ENCODE measurements around the gene CCDC85C. TPM values are rescaled to one million over a fixed set of nuclear protein-coding genes. Genes with fewer than 3 reads are reported as not detected.

The CCDC85C gene
- polyA plus RNA-seq, 1 of the 3 experiments (the other 2 are of a cell fraction), result 9.6 TPM

DNA sequence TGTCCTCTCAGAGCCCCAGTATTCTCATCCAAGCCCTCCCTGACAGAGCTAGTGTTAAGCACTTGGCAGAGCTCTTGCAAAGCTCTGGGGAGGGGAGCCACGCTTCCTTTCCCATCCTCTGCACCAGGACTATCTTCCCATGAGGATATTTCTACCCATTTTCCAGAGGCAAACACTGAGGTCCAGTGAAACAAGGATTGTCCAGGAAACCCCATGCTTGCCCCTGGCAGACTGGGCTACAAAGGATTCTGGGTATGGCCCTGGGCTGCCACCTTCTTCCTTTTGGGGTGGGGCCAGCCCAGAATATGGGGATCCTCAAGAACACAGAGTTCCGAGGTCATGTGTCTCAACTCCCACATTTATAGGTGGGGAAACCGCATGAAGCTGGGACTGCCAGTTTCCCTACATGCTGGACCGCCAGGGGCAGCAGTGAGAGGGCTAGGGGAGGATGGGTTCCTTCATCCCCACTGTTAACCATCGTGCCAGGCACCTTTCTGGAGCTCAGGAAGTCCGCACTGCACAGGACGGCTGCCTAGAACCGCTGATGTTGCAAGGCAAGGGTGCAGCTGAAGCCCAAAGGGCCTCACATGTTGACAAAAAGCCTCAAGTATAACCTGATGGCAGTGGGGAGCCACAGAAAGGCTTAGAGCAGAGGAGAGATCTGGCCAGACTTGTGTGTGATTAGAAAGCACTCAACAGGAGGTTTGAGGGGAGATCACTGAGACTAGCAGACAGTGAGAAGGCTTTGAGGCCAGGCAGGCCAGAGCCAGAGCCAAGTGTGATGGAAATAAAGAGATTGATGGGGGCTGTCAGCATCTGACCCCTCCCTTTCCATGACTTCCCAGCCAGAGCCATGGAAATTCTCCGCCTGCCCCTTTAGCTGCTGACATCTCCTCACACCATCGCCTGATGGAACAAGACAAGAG is 5.5 kb upstream of the CCDC85C start:
- H3K4me1 ChIP-seq (ENCODE audit: control insufficient read depth in 1 of 2, insufficient read depth in 2 of 2, low read depth in 1 of 2, low read length in 1 of 2), result peaks cover 5 to 21% of the 10 kb centered on the region in 2 experiments; a peak in 2 of 4 replicates
- H3K27ac ChIP-seq (ENCODE audit: low read depth in 2 of 2, low read length in 1 of 2), result no peak overlapping the region
- no peak for TF ChIP-seq MXI1 (IDR thresholded peaks at IDR 0.05; ENCODE audit: low read depth, low read length)
- H3K9me3 ChIP-seq, result no peaks in the 10 kb centered on the region
- no peak for DNase-seq
- no peak overlapping the region for H3K4me3 ChIP-seq (ENCODE audit: low read depth in 2 of 2, low read length in 1 of 2)
- H4K20me1 ChIP-seq (ENCODE audit: insufficient read depth), result no peaks in the 10 kb centered on the region
- CTCF ChIA-PET, result interaction anchor here (1.1 to 1.4 kb wide), 3 partner anchors 11 to 92 kb away, joined by 3 to 5 read pairs (median 5); no protein-coding TSS in a partner anchor
- no peaks in the 10 kb centered on the region for H3K36me3 ChIP-seq (replicated peaks in 1 of 2; ENCODE audit: control insufficient read depth in 1 of 2, insufficient read depth in 2 of 2, low read length in 1 of 2)
- H3F3A ChIP-seq (replicated peaks; ENCODE audit: insufficient read depth), result no peaks in the 10 kb centered on the region
- no peak overlapping the region for H2AFZ ChIP-seq (ENCODE audit: low read depth)
- no peaks in the 10 kb centered on the region for H3K27me3 ChIP-seq (ENCODE audit: insufficient read depth)
- no peak overlapping the region for H3K4me2 ChIP-seq
- WGBS (ENCODE audit: low lambda C conversion rate), result 67% methylated on average over 9 of the region's 10 CpGs
- POLR2A ChIA-PET, result no interaction called here
- H3K9me2 ChIP-seq, result no peaks in the 10 kb centered on the region
- no peaks in the 10 kb centered on the region for H3K79me2 ChIP-seq (ENCODE audit: insufficient read depth)
- H3K9ac ChIP-seq, result no peak overlapping the region

DNA sequence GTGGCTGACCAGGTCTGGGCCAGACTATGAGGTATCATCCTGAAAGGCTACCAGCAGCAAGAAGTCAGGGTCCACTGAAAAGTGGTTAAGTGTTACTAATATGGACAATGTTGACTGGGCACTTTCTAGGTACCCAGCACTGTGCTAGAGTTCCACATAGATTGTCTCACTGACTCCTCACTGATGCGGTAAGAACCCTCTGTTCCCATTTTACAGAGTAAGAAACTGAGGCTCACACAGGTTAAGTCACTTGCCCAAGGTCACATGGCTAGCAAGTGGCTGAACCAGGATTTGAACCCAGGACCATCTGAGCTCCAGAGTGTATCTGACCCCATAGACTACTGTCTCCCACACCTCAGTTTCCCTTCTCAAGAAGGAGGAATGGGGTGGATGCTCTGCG is 4.6 kb upstream of the CCDC85C start:
- Histone ChIP-seq H3K4me3 (ENCODE audit: low read depth in 2 of 2, low read length in 1 of 2) (no peak overlapping the region), H3K4me1 (ENCODE audit: control insufficient read depth in 1 of 2, insufficient read depth in 2 of 2, low read depth in 1 of 2, low read length in 1 of 2) (peaks cover 5 to 22% of the 10 kb centered on the region in 2 experiments; a peak in 2 of 4 replicates), H4K20me1 (ENCODE audit: insufficient read depth) (no peaks in the 10 kb centered on the region), H3K79me2 (ENCODE audit: insufficient read depth) (peaks cover 1% of the 10 kb centered on the region; the same call in 1 of the 2 replicates), H3F3A (replicated peaks; ENCODE audit: insufficient read depth) (no peaks in the 10 kb centered on the region), H3K4me2 (no peak overlapping the region), H2AFZ (ENCODE audit: low read depth) (no peak overlapping the region), H3K36me3 (replicated peaks in 1 of 2; ENCODE audit: control insufficient read depth in 1 of 2, insufficient read depth in 2 of 2, low read length in 1 of 2) (no peaks in the 10 kb centered on the region), H3K9me3 (no peaks in the 10 kb centered on the region), H3K9ac (no peak overlapping the region), H3K27me3 (ENCODE audit: insufficient read depth) (no peaks in the 10 kb centered on the region), H3K27ac (ENCODE audit: low read depth in 2 of 2, low read length in 1 of 2) (no peak overlapping the region), H3K9me2 (no peaks in the 10 kb centered on the region)
- DNase-seq, result no peak
- CTCF ChIA-PET, result interaction anchor here (1.2 to 1.4 kb wide), 3 partner anchors 9 to 63 kb away, joined by 3 read pairs; no protein-coding TSS in a partner anchor
- POLR2A ChIA-PET, result no interaction called here
- WGBS (ENCODE audit: low lambda C conversion rate), result 89% methylated on average over 2 of the region's 2 CpGs
- no peak for TF ChIP-seq POLR2AphosphoS5 (IDR thresholded peaks at IDR 0.05; ENCODE audit: low read depth, low read length)
- no peak for TF ChIP-seq NRF1 (IDR thresholded peaks at IDR 0.05; ENCODE audit: low read depth, low read length)
- TF ChIP-seq, protein P1, sequence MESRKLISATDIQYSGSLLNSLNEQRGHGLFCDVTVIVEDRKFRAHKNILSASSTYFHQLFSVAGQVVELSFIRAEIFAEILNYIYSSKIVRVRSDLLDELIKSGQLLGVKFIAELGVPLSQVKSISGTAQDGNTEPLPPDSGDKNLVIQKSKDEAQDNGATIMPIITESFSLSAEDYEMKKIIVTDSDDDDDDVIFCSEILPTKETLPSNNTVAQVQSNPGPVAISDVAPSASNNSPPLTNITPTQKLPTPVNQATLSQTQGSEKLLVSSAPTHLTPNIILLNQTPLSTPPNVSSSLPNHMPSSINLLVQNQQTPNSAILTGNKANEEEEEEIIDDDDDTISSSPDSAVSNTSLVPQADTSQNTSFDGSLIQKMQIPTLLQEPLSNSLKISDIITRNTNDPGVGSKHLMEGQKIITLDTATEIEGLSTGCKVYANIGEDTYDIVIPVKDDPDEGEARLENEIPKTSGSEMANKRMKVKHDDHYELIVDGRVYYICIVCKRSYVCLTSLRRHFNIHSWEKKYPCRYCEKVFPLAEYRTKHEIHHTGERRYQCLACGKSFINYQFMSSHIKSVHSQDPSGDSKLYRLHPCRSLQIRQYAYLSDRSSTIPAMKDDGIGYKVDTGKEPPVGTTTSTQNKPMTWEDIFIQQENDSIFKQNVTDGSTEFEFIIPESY (IDR thresholded peaks at IDR 0.05; ENCODE audit: borderline replicate concordance, low read depth), result no peak
- no peak for TF ChIP-seq TAF1 (IDR thresholded peaks at IDR 0.05; ENCODE audit: borderline replicate concordance, low read depth, low read length)
- TF ChIP-seq FOXJ3 (CRISPR knock-in tag; IDR thresholded peaks at IDR 0.05), result no peak
- TF ChIP-seq, protein P2, sequence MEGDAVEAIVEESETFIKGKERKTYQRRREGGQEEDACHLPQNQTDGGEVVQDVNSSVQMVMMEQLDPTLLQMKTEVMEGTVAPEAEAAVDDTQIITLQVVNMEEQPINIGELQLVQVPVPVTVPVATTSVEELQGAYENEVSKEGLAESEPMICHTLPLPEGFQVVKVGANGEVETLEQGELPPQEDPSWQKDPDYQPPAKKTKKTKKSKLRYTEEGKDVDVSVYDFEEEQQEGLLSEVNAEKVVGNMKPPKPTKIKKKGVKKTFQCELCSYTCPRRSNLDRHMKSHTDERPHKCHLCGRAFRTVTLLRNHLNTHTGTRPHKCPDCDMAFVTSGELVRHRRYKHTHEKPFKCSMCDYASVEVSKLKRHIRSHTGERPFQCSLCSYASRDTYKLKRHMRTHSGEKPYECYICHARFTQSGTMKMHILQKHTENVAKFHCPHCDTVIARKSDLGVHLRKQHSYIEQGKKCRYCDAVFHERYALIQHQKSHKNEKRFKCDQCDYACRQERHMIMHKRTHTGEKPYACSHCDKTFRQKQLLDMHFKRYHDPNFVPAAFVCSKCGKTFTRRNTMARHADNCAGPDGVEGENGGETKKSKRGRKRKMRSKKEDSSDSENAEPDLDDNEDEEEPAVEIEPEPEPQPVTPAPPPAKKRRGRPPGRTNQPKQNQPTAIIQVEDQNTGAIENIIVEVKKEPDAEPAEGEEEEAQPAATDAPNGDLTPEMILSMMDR (IDR thresholded peaks at IDR 0.05), result no peak
- no peak for TF ChIP-seq MXI1 (IDR thresholded peaks at IDR 0.05; ENCODE audit: low read depth, low read length)
- TF ChIP-seq JUND (IDR thresholded peaks at IDR 0.05), result no peak
- no peak for TF ChIP-seq SIN3A (IDR thresholded peaks at IDR 0.05; ENCODE audit: borderline replicate concordance, low read depth, low read length)
- no peak for TF ChIP-seq CHD2 (IDR thresholded peaks at IDR 0.05; ENCODE audit: low read length, partially characterized antibody)
- TF ChIP-seq EP300 (IDR thresholded peaks at IDR 0.05; ENCODE audit: borderline replicate concordance in 1 of 2, low read depth in 1 of 2, low read length in 1 of 2), result no peak
- no peak for TF ChIP-seq FOSL2 (IDR thresholded peaks at IDR 0.05; ENCODE audit: borderline replicate concordance, low read depth)
- TF ChIP-seq GATA2 (CRISPR knock-in tag; IDR thresholded peaks at IDR 0.05), result no peak
- no peak for TF ChIP-seq EZH2phosphoT487 (IDR thresholded peaks at IDR 0.05; ENCODE audit: borderline replicate concordance, low read depth)
- TF ChIP-seq TEAD4 (IDR thresholded peaks at IDR 0.05; ENCODE audit: borderline replicate concordance, insufficient read depth), result no peak
